HG03575 (cell line): Measurements from ENCODE around the gene ATF7IP.
"Not testable (repeated sequence)": the region's sequence is repeated elsewhere in the genome, so short reads cannot be mapped to it uniquely, and the experiment has no call there.

ENCODE experiments used
- ATAC-seq: cut with Tn5 transposase; IDR thresholded peaks from one replicate; pipeline ENCODE4 v1.9.1; 2021; ENCODE audit not compliant: unreplicated experiment, insufficient number of reproducible peaks, low FRiP score; ENCODE audit errors: extremely low read depth

Gene ATF7IP

DNA sequence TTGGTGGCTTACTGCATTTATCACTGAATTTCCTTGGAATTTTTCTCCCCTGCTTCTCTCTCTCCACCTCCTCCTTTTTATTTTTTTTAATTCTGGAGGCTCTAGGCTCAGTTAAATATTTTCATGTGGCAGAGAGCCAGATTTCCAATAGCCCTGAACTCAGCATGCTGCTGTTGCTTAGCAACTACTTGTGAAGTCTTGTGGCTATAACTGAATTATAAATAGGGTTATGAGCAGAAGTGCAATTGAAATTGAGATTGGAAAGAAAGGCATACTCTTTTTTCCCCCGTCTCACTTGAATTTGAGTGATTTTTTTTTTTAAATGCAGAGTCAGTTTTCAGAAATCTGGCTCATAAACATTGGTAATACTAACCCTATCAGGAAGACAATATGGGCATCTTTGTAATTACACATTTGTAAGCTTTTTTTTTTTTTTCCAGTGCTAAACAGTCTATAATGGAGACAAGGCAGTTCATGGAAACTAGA is 38.3 kb downstream of the ATF7IP start:
- ATAC-seq = no peak

GRCh38 chr12:14405407-14405806 is 39.9 kb downstream of the ATF7IP start:
- not testable (repeated sequence) for ATAC-seq

- no peak for ATAC-seq
These were observed 42.7 kb downstream of the ATF7IP start for GRCh38 chr12:14408208-14408607.

GRCh38 chr12:14410177-14410576 is 44.7 kb downstream of the ATF7IP start:
- no peak for ATAC-seq

GRCh38 chr12:14410841-14411569 is 45.5 kb downstream of the ATF7IP start:
- no peak for ATAC-seq

GRCh38 chr12:14416658-14417057 is 51.2 kb downstream of the ATF7IP start:
- ATAC-seq = no peak

DNA sequence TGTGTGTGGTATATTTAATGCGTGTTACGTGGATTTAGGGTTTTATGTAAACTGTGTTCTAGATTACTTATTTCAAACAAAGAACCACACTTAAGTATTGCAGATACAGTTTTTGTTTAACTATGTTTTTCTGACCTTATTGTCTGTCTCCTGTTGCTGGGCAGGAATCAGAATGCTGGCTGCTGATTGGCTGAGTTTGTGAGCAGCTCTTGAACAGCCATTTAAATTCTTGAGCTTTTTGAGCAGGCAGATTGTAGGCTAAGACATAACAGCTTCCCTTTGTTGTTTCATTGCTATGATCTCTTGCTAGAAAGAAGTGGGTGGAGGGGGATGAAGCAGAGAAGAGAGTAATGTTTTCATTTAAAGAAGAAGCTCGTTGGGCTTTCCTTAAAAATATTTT is 52.2 kb downstream of the ATF7IP start:
- no peak for ATAC-seq

- no peak for ATAC-seq
These were observed 53.0 kb downstream of the ATF7IP start for GRCh38 chr12:14418451-14418890.

DNA sequence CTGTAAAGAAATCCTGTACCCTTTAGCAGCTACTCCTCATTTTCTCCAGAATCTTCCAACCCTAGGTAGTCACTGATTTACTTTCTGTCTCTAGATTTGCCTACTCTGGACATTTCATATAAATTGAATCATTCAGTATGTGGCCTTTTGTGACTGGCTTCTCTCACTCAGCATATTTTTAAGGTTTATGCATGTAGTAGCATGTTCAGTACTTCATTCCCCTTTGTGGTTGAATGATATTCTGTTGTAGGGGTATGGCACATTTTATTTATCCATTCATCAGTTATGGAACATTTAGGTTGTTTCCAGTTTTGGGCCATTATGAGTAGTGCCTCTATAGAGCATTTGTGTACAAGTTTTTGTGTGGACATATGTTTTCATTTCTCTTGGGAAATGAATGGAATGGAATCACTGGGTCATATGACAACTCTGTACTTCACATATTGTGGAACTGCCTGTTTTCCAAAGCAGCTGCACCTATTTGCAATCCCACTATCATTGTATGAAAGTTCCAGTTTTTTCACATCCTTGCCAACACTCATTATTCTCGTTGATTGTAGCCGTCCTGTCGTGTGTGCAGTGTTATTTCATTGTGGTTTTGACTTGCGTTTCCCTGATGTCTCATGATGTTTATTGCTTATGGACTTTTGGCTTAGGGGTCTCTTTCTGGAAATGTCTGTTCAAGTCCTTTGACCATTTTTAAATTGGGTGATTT is 57.2 kb downstream of the ATF7IP start:
- ATAC-seq = no peak

DNA sequence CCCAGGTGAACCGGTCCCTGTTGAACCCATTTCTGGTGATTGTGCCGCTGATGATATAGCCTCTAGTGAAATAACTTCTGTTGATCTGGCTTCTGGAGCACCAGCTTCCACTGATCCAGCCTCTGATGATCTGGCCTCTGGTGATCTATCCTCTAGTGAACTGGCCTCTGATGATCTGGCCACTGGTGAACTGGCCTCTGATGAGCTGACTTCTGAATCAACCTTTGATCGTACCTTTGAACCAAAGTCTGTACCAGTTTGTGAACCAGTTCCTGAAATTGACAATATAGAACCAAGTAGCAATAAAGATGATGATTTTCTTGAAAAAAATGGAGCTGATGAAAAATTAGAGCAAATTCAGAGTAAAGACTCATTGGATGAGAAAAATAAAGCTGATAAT is 59.1 kb downstream of the ATF7IP start:
- no peak for ATAC-seq

DNA sequence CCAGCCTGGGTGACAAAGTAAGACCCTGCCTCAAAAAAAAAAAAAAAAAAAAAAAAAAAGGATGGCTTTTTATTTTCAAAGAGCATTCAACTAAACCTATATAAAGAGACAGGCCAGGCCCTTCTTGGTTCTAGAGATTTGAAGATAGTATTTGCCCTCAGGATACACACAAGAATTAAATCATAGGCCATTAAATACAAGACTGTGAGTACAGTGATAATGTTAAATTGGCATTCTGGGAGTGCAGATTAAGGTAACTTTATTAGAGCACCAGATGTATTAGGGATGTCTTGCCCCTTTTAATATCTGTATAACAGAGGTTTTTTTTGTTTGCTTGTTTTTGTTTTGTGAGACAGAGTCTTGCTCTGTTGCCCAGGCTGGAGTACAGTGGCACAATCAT is 61.3 kb downstream of the ATF7IP start:
- no peak for ATAC-seq

DNA sequence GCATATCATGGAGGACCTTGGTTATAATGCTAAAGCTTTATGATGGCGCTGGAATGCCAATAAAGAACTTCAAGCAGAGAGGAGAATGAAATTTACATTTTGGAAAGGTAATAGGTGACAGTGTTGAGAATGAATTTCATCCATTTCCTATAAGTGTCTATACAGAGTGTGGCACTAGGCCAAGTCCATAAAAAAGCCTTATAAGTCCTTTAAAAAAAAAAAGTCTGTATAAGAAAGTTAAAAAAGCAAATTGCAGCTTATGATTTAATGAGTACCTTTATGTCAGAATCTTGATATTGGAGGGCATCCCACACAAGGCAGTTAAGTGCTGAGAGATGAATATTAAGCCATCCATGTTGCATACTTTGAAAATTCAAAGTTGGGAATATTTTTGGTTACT is 62.4 kb downstream of the ATF7IP start:
- no peak for ATAC-seq

DNA sequence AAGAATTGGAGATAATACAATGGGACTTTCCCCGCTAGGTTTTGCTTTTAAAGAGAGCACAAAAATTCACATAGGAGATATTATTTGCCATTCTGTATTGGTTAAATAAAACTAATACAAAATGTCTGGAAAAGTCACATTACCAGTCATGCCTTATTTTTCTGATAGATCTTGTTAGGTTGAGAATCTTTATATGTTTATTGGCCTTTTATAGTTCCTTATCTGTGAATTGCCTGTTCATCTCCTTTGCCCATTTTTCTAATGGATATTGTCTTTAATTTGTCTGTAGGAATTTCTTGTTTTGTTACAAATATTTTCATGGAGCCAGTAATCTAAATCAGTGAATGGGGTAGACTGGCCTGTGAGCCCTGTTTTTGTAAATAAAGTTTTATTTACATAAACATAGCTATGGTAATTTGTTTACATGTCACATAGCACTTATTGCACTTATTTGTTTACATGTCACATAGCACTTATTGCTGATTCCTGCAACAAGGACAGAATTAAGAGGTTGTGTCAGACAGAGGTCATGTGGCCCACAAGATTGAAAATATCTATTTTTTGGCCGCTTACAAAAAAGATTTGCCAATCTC is 65.0 kb downstream of the ATF7IP start:
- ATAC-seq = no peak

DNA sequence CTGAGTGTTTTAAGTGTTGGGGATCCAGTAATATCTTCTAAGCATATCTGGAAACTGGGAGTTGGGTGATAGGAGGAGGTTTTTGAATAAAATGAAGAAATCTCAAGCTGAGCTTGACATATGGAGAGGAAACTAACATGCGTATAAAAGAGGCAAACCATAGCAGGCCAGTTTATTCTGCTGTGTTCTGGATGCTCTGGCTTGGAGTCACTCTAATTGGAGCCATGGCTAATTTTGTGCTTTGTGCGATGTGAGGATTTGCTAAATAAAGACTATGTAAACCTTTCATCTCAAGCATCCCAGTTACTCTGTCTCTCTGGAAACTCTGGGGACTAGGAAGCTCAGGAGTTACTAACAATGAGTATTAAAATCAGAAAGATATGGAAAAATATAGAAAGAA is 66.5 kb downstream of the ATF7IP start:
- no peak for ATAC-seq

DNA sequence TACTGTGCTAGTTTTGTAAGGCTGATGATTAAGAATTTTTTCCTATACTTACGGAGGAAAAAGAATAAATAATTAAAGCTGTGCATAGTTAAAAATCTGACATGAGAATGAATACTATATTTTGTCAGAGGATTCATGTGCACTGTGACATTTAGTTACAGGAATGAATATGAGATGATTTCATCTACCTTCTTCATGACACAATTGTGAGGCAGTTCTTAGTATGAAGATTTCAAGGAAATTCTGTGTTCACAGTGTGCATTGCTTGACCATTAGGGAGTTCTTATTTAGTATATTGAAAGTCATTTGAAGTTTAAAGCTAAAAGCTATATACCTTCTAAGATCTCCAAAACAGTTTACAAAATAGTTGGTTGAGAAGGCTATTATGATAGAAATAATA is 70.1 kb downstream of the ATF7IP start:
- no peak for ATAC-seq

DNA sequence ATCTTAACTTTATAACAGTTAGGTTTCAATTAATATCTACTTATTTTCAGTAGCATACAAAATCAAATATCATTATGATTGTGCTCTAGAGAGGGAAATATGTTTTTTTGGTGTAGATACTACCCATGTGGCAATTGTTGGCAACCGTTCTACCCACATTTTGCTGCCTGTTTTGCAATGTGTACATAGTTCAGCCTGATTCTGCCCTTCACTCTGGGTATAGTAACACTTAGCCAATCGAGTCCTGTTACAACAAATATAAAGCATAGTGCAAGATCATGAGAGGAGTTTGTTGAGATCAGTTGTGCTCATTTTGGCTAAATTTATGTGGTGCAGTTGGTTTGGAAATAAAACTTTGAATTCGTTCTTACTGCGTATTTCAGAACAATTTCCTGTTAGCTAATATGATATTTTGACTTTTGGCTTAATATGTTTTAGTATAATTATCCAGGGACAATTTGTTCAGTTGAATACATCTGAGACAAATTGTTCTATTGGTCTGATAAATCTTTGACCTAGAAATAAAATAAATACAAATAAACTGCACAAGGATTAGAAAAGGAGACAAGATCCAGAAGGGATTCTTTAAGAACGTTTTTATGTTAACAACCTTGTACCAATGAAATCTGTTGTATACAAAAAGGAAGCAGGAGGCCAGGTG is 76.9 kb downstream of the ATF7IP start:
- ATAC-seq = no peak

GRCh38 chr12:14443531-14443930 is 78.0 kb downstream of the ATF7IP start:
- no peak for ATAC-seq

- no peak for ATAC-seq
These were observed 85.0 kb downstream of the ATF7IP start for GRCh38 chr12:14450479-14450878.

- no peak for ATAC-seq
These were observed 86.9 kb downstream of the ATF7IP start for GRCh38 chr12:14452336-14452735.

GRCh38 chr12:14452865-14453264 is 87.4 kb downstream of the ATF7IP start:
- no peak for ATAC-seq
